HL-60 (cell line): ENCODE results near the gene ITGB2.

Experiments
- CTCF ChIP-seq: IDR thresholded peaks from one replicate; pipeline ENCODE4 v1.5.1; 2011; ENCODE audit warnings: low read length, control low read depth, inconsistent platforms; ENCODE audit not compliant: insufficient read depth
- GABPA ChIP-seq: IDR thresholded peaks from 2 replicates; pipeline ENCODE4 v1.6.1; 2012; ENCODE audit warnings: low read depth
- REST ChIP-seq: IDR thresholded peaks from 2 replicates; pipeline ENCODE4 v1.6.1; 2012; ENCODE audit warnings: low read depth; ENCODE audit not compliant: insufficient replicate concordance
- SPI1 ChIP-seq: IDR thresholded peaks from 2 replicates; pipeline ENCODE4 v1.6.1; 2012; ENCODE audit warnings: low read depth, mild to moderate bottlenecking, borderline replicate concordance

DNA sequence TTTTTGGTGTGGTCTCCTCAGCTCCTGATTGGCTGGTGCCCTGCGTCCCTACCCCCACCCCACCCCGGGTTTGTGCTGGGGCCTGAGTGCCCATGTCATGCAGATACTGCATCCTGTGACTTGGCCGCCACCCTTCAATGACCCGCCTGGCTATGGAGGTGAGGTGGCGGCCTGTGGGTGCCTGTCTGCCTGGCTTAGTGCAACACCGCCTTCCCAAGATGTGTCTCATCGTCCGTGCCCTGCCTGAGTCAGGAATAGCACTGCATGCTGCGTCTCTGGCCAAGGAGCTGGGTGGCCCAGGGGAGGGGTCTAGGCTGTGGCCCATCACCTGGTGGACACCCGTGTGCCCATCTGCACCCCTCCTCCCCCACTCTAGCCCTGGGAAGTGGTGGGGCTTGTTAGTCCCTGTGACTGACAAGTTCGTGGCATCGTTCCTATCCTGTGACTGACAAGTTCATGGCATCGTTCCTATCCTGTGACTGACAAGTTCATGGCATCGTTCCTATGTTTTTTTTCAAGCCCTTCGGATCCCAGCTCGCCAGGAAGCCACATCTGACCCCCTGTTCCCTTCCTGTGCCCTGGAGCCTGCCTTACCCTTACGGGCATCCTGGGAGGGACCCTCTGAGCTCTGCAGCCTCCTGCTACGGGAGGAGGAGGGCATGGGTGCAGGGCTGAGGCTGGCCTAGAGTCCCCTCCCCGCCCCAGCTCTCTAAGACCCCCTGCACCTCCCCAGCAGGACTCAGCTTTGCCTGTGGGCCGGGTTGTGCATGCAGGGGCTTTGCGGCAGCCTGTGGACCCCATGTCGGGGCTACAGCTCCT is 26.6 kb upstream of the ITGB2 start:
- no peak for TF ChIP-seq REST
- no peak for TF ChIP-seq SPI1
- TF ChIP-seq CTCF = no peak
- TF ChIP-seq GABPA = no peak
